Retinal pigment epithelial cell (primary cell): ENCODE data around the gene KLHL29.

Experiments
- DNase-seq: peaks from one replicate; pipeline ENCODE4 v3.0.0-alpha.2; 2010; ENCODE audit warnings: low read depth
- H3K4me3 ChIP-seq: 2 replicates; pipeline ENCODE4 v1.5.1; 2011; ENCODE audit warnings: mild to moderate bottlenecking, low read length, control low read depth, moderate library complexity
- TF ChIP-seq, protein P1 (sequence below): conservative IDR thresholded peaks from 2 replicates; pipeline ENCODE4 v1.5.1; 2011; ENCODE audit warnings: low read depth, low read length, control low read depth, inconsistent platforms

KLHL29 gene

DNA sequence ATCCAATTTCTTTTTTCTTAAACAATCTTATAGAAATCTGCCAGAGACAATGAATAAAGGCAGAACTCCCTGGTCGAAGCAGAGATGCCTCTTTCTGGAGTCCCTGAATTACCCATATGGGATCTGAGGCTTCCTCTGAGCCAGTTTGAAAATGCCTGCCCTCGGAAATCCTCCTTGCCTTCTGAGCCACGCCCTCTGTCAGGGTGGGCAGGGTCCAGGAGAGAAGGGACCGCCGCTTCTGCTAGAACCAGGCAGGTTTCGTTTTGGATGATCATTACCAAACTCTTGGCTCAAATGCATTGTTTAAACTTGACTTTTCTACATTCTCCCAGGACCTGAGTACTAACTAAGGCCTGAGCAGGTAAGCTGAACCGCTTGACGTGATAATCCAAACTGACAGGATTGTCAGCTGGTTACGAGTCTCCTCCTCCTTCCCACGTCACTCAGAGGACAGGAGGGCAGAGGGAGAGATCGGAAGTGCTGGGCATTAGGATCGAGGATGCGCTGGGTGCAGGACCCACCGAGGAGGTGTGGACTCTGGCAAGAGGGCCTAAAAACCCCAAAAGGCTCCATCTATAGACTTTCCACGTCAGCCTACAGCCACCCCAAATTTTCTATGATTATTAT, 128.4 kb downstream of the KLHL29 start:
- no peak overlapping the region for H3K4me3 ChIP-seq
- DNase-seq, result no peak
- TF ChIP-seq, protein P1, sequence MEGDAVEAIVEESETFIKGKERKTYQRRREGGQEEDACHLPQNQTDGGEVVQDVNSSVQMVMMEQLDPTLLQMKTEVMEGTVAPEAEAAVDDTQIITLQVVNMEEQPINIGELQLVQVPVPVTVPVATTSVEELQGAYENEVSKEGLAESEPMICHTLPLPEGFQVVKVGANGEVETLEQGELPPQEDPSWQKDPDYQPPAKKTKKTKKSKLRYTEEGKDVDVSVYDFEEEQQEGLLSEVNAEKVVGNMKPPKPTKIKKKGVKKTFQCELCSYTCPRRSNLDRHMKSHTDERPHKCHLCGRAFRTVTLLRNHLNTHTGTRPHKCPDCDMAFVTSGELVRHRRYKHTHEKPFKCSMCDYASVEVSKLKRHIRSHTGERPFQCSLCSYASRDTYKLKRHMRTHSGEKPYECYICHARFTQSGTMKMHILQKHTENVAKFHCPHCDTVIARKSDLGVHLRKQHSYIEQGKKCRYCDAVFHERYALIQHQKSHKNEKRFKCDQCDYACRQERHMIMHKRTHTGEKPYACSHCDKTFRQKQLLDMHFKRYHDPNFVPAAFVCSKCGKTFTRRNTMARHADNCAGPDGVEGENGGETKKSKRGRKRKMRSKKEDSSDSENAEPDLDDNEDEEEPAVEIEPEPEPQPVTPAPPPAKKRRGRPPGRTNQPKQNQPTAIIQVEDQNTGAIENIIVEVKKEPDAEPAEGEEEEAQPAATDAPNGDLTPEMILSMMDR, result no peak

DNA sequence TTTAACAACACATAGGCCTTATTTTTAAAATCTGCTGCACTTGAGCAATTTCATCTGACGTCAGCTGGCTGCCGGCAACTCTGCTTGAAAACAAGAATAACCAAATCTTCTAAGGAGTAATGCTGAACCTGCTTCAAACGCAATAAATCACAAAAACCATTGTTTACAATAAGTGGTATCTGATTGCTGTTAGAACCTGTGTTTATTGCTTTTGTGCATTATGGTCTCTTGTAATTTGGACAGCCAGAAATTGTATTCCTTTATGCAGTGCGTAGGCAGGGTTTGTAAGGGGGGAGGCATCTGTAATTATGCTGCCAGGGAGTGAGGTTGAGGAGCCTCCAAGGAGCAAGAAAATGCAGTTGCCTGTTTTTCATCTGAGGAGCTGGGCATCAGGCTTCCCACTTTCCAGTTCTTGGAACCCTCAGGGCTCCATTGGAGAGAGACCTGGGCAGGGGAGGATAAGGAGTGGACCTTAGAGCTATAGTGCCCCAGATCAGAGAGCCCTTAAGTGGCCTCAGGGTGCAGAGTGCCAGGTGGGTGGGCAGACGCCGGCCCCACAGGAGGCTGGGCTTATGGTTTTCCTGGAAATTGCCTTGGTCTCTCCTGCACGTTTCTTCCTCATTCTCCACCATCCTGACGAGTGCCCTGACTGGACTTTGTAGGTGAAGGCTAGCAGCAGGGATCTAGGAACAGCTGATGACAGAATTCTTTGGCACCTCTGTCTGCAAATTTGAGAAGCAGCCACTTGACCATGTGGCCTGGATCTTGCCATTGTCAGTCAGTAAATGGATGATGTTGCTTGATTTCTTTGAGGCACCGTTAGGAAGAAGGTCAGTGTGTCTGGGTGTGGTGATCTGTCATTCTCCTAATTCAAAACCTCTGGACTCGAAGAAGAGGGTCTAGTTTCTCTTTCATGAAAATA, 129.2 kb downstream of the KLHL29 start:
- H3K4me3 ChIP-seq, result no peak overlapping the region
- TF ChIP-seq, protein P1, result no peak
- no peak for DNase-seq

DNA sequence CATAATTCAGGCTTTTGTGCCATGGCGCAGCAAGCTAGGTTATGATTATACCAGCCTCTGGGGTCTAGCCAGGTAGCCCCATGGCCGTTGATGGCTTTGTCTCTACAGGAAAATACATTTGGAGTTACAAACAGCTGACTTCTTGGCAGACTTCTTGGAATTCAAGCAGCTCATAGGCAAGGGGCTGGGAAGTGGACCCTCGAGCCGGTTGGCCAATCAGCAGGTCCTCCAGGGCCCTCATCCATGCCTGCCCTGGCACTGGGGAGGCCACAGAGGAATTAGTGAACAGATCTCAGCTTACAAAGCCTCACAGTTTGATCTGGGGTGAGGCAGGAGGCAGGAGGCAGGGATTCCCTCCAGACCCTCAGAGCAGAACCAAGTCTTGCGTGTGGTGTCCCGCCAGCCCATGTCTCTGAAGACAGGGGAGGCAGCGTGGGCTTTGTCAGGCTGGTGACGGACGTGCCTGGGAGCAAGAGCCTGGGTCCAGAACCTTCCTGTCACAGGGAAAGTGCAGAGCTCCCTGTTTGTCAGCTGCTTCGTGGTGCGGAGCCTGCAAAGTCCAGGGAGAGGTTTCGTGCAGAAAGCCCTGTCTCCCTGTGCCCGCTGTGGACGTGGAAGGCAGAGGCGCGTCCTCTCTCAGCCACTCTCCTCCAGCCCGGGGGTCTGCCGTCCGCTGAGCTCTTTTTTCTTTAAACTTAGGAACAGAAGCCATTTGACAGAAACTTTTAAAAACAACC, 131.7 kb downstream of the KLHL29 start:
- TF ChIP-seq, protein P1, result no peak
- no peak for DNase-seq
- no peak overlapping the region for H3K4me3 ChIP-seq

DNA sequence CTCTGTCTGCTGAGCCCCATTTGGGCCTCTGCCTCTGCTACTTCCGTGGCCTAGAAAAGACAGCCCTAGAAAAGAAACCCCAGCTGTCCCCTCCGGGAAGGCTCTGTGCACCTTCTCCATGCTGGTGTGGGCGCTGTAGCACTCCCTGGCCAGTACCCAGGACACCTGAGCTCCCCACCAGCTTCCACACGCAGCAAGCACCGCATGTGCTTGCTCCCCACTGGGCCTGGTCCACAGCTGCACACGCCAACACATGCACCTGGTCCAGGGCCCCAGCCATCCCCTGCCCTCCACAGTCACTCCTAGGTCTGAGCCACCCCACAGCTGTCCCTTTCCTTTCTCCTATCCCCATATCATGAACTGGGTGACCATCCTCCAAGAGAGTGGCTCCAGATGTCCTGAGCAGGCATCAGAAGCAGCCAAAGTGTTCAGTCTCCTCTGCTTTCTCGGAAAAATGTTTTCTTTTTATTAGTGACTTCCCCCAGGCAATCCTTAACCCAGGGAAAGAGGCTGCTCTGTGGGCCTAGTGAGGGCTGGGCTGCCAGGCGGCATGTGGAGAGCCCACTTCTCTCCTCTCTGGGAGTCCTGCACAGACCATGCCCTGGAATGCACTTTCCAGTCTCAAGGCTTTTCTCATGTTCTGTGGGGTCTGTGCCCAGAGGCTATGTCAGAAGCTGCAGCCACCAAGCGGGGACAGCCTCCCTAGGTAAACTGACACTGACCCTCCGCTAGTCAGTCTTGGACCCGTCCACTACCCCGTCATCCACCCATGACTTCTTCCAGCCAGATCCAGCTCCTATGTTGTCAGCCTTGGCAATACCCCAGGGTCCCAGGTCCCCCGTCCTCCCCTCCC, 133.7 kb downstream of the KLHL29 start:
- TF ChIP-seq, protein P1, result no peak
- DNase-seq, result no peak
- no peak overlapping the region for H3K4me3 ChIP-seq

DNA sequence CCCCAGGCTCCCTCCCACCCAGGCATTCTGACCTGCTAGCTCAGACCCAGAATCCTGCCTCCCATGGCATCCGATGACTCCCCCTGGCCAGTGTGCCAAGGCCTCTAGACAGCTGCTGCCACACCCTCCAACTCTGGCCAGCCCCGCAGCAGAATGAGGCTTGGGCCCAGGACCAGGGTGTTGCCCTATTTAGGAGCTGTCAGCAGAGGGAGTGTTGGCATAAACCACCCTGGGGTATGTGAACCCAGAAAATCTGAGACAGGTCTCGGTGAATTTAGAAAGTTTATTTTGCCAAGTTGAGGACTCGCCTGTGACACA, 134.3 kb downstream of the KLHL29 start:
- TF ChIP-seq, protein P1, result peak; percentile 19
- no peak overlapping the region for H3K4me3 ChIP-seq
- no peak for DNase-seq

DNA sequence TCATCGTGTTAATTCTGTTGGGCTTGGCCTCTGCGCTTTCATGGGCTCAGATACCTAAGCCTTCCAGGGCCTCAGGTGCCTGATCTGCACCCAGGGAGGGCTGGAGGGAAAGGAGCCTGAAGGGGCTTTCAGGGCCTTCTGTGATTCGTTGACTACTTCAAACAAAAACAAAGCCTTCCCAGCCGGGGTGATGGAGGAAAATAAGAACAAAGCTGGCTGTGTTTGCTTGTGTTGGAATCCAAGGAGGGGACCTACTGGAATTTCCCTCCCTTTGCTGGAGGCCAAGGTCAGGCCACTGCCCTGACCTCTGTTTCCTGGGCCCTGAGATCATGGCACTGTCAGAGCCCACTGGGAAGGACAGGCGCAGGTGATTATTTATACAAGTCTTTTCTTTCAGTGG, 135.3 kb downstream of the KLHL29 start:
- TF ChIP-seq, protein P1, result no peak
- no peak for DNase-seq
- no peak overlapping the region for H3K4me3 ChIP-seq
